ENCODE measurements around the gene SERPIND1. TPM values are rescaled to one million over a fixed set of nuclear protein-coding genes. Genes with fewer than 3 reads are reported as not detected.

Gene SERPIND1
- total and polyA plus RNA-seq, 2 of the 8 experiments (the other 6 are each of a cell fraction or from before 2014, with no cell fraction given): not detected

DNA sequence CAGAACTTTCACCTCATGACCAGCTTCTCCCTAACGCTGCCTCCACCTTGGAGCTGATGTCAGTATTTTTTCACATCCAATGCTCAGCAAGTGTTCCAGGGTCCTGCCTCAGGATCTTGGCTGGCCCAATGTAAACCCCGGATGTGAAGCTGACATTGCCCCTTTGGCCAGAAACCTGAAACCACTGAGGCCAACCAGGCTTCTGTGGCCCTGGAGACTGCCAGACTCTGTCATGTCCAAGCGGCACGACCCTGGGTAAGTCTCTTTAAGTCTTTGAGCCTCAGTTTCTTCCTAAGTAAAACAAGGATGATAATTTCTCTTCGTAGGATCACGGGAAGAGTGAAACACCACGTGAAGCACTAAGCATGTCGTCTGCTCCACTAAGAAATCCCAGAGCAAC is 22.8 kb downstream of the SERPIND1 start:
- H3K4ac ChIP-seq (replicated peaks; ENCODE audit: insufficient read length, low read depth, low read length): no peak overlapping the region
- H3K23ac ChIP-seq (ENCODE audit: insufficient read length): no peak overlapping the region
- H2AK5ac ChIP-seq (ENCODE audit: low read depth, low read length): no peak overlapping the region
- no peaks in the 10 kb centered on the region for H3K79me1 ChIP-seq (ENCODE audit: low read depth, low read length)
- no peak overlapping the region for H4K8ac ChIP-seq (ENCODE audit: extremely low read depth, insufficient read depth, low read length)
- no peaks in the 10 kb centered on the region for H3K79me2 ChIP-seq (ENCODE audit: control insufficient read depth in 1 of 2, insufficient read depth in 2 of 2, low read length in 2 of 2)
- H2BK5ac ChIP-seq (ENCODE audit: low read depth, low read length): no peak overlapping the region
- H3K27me3 ChIP-seq (replicated peaks in 1 of 4; ENCODE audit: control insufficient read depth in 3 of 4, extremely low read depth in 1 of 4, insufficient read depth in 3 of 4, low read length in 3 of 4): no peaks in the 10 kb centered on the region
- DNase-seq (ENCODE audit: low read depth in 1 of 2, low spot score in 2 of 2): no peak
- H3K18ac ChIP-seq (ENCODE audit: extremely low read depth, low read length): no peak overlapping the region
- H2BK120ac ChIP-seq (replicated peaks; ENCODE audit: low read depth, low read length): no peak overlapping the region
- H3K4me2 ChIP-seq (ENCODE audit: insufficient read depth in 1 of 2, low read depth in 2 of 2, low read length in 2 of 2): no peak overlapping the region
- no peak overlapping the region for H4K5ac ChIP-seq (ENCODE audit: insufficient read length, low read depth, low read length)
- no peaks in the 10 kb centered on the region; a peak in 1 of 7 replicates for H3K4me1 ChIP-seq (replicated peaks in 1 of 4; ENCODE audit: control insufficient read depth in 3 of 4, insufficient read depth in 4 of 4, low read length in 3 of 4)
- H3K4me3 ChIP-seq (ENCODE audit: extremely low read depth in 1 of 4, insufficient read depth in 2 of 4, low read depth in 3 of 4, low read length in 4 of 4): no peak overlapping the region
- H2AFZ ChIP-seq (ENCODE audit: low read length): no peak overlapping the region
- H3K9me3 ChIP-seq (ENCODE audit: insufficient read depth in 2 of 2, low read depth in 1 of 2, low read length in 1 of 2): no peaks in the 10 kb centered on the region
- FAIRE-seq: no peak
- 75% methylated on average over 8 of the region's 8 CpGs; no CpG with 5 or more reads in 1 of the 2 experiments for WGBS, 2 experiments (ENCODE audit: extremely low coverage in 1 of 2, insufficient coverage in 1 of 2, insufficient read length in 1 of 2, insufficient replicate concordance in 2 of 2, low coverage in 1 of 2, low lambda C conversion rate in 2 of 2, missing lambda C conversion rate in 1 of 2)
- H3K23me2 ChIP-seq (ENCODE audit: low read depth, low read length): no peaks in the 10 kb centered on the region
- H3K36me3 ChIP-seq (ENCODE audit: control insufficient read depth in 2 of 4, insufficient read depth in 4 of 4, low read length in 3 of 4): peaks cover 0 to 5% (median 1%) of the 10 kb centered on the region in 4 experiments; a peak in 3 of 8 replicates
- no peak for TF ChIP-seq BRCA1 (IDR thresholded peaks at IDR 0.05; ENCODE audit: low read depth, low read length)
- no peak for TF ChIP-seq KDM1A (IDR thresholded peaks at IDR 0.05; ENCODE audit: borderline replicate concordance, low read length)
- no peak for TF ChIP-seq TEAD4 (IDR thresholded peaks at IDR 0.05; ENCODE audit: low read depth, low read length)
- no peak for TF ChIP-seq RFX5 (IDR thresholded peaks at IDR 0.05; ENCODE audit: borderline replicate concordance, low read depth, low read length)
- TF ChIP-seq KDM5A (IDR thresholded peaks at IDR 0.05; ENCODE audit: low read length): no peak
- no peak for TF ChIP-seq RXRA (IDR thresholded peaks at IDR 0.05; ENCODE audit: insufficient read depth, low read depth, low read length)
- TF ChIP-seq, protein P1, sequence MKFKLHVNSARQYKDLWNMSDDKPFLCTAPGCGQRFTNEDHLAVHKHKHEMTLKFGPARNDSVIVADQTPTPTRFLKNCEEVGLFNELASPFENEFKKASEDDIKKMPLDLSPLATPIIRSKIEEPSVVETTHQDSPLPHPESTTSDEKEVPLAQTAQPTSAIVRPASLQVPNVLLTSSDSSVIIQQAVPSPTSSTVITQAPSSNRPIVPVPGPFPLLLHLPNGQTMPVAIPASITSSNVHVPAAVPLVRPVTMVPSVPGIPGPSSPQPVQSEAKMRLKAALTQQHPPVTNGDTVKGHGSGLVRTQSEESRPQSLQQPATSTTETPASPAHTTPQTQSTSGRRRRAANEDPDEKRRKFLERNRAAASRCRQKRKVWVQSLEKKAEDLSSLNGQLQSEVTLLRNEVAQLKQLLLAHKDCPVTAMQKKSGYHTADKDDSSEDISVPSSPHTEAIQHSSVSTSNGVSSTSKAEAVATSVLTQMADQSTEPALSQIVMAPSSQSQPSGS (IDR thresholded peaks at IDR 0.05; ENCODE audit: low read length): no peak
- H4K91ac ChIP-seq (replicated peaks; ENCODE audit: insufficient read length, low read length): no peak overlapping the region
- H2BK15ac ChIP-seq (ENCODE audit: low read length): no peak overlapping the region
- no peak overlapping the region for H3K9ac ChIP-seq (replicated peaks in 1 of 4; ENCODE audit: extremely low read depth in 1 of 4, low read depth in 3 of 4, low read length in 3 of 4)
- no peak overlapping the region for H2BK12ac ChIP-seq (ENCODE audit: low read depth, low read length)
- no peak overlapping the region for H3K14ac ChIP-seq (ENCODE audit: insufficient read length)
- ChIA-PET CTCF (ENCODE audit: partially characterized antibody) (interaction anchor here (0.5 kb wide), 1 partner anchor 159 kb away, joined by 4 read pairs; no protein-coding TSS in a partner anchor), POLR2A (ENCODE audit: partially characterized antibody) (no interaction called here)
- no peak overlapping the region for H2BK20ac ChIP-seq (ENCODE audit: low read length)
- no peak overlapping the region for H3K56ac ChIP-seq (replicated peaks; ENCODE audit: insufficient read length, low read depth, low read length)
- no peaks in the 10 kb centered on the region for H4K20me1 ChIP-seq (replicated peaks in 1 of 2; ENCODE audit: control insufficient read depth in 1 of 2, insufficient read depth in 2 of 2, low read length in 2 of 2)
- H3K27ac ChIP-seq (ENCODE audit: low read depth, low read length): no peak overlapping the region

All from H1 (cell line).